Effector memory CD8-positive, alpha-beta T cell (primary cell): Measurements from ENCODE around the gene SBF2.
"Not testable (repeated sequence)": the region's sequence is repeated elsewhere in the genome, so short reads cannot be mapped to it uniquely, and the experiment has no call there.

Experiments used
- ATAC-seq: fragments of 150-1000 bp; cut with Tn5 transposase; replicated peaks from 2 replicates; pipeline ENCODE4 v1.10.0; 2021; ENCODE audit warnings: mild to moderate bottlenecking, moderate library complexity
- DNase-seq, 3 experiments: peaks; one replicate each; pipeline ENCODE4 v3.0.0; 2021
- H3K27ac Mint-ChIP-seq, 2 donors: one replicate each; pipeline ENCODE4 v1.8.0; 2022; ENCODE audit warnings: mild to moderate bottlenecking in 2 of 2, mixed read lengths in 2 of 2, moderate library complexity in 2 of 2
- H3K27me3 Mint-ChIP-seq, 2 donors: one replicate each; pipeline ENCODE4 v1.8.0; 2022; ENCODE audit warnings: mixed read lengths in 2 of 2
- H3K36me3 Mint-ChIP-seq: one replicate; pipeline ENCODE4 v1.8.0; 2022; ENCODE audit warnings: mild to moderate bottlenecking, moderate library complexity, mixed read lengths; ENCODE audit not compliant: insufficient read depth
- H3K4me1 Mint-ChIP-seq, 2 donors: one replicate each; pipeline ENCODE4 v1.8.0; 2022; ENCODE audit warnings: low read depth in 2 of 2, mixed read lengths in 2 of 2
- H3K4me3 Mint-ChIP-seq, 2 donors: one replicate each; pipeline ENCODE4 v1.8.0; 2022; ENCODE audit warnings: mild to moderate bottlenecking in 2 of 2, mixed read lengths in 2 of 2, moderate library complexity in 2 of 2
- H3K9me3 Mint-ChIP-seq, 2 donors: one replicate each; pipeline ENCODE4 v1.8.0; 2022; ENCODE audit warnings: mixed read lengths in 2 of 2

SBF2 gene

DNA sequence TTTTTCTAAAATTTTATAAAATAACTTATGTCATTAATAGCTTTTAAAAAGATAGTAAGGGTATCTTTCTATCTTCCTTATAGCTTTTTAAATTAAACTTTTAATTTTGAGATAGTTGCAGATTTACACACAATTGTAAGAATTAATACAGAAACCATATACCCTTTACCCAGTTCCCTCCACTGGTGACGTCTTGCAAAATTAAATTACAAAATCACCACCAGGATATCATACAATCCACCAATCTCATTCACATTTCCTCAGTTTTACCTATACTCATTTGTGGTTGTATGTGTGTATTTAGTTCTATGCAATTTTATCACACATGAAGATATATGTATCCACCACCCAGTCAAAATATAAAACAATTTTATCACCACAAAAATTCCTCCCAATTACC is 10.0 kb downstream of the SBF2 start:
- Mint-ChIP-seq H3K27me3 (peaks cover 0 to 4% of the 10 kb centered on the region in 2 donors), H3K27ac (no peak overlapping the region), H3K4me3 (no peak overlapping the region), H3K9me3 (no peaks in the 10 kb centered on the region), H3K36me3 (no peaks in the 10 kb centered on the region), H3K4me1 (peaks cover 4 to 10% of the 10 kb centered on the region in 2 donors)
- ATAC-seq (no peak), DNase-seq (no peak)

DNA sequence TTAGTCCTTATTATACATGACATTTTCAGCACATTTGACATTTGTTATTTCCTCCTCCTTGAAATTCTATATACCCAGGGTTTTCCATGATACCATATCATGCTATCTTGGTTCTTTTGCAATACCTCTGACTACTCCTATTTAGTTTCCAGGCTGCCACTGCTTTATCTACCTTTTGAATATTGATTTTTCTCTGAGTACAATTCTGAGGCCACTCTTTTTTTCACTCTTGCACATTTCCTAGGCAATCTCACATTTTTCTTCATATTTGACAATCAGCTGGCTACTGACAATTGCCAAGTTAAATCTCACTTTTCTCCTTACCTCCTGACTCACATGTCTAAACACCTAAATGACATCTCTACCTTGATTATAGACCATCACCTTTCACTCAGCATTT is 11.9 kb downstream of the SBF2 start:
- no peak overlapping the region for H3K4me3 Mint-ChIP-seq
- H3K27me3 Mint-ChIP-seq = peaks cover 0 to 4% of the 10 kb centered on the region in 2 donors
- peaks cover 4 to 6% of the 10 kb centered on the region in 2 donors for H3K4me1 Mint-ChIP-seq
- DNase-seq (no peak), ATAC-seq (no peak)
- no peak overlapping the region for H3K27ac Mint-ChIP-seq
- no peaks in the 10 kb centered on the region for H3K36me3 Mint-ChIP-seq
- no peaks in the 10 kb centered on the region for H3K9me3 Mint-ChIP-seq

DNA sequence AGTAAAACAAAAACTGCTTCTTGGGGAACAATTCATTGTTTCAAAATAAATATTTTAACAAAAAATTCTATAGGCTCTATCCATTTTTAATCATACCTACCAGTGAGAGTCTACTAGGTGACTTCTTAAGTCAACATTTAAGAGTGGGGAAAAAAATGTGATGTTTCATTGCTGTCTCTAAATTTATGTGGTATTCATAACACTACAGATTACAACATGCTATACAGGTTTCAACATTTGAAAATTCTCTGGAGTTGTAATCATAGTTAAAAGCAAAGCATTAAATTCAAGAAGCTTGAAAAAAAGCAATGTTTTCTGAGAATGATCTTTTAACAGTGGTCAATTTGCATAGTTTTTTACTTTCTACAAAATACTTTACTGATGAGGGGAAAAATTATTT is 18.3 kb downstream of the SBF2 start:
- H3K27ac Mint-ChIP-seq = no peak overlapping the region

DNA sequence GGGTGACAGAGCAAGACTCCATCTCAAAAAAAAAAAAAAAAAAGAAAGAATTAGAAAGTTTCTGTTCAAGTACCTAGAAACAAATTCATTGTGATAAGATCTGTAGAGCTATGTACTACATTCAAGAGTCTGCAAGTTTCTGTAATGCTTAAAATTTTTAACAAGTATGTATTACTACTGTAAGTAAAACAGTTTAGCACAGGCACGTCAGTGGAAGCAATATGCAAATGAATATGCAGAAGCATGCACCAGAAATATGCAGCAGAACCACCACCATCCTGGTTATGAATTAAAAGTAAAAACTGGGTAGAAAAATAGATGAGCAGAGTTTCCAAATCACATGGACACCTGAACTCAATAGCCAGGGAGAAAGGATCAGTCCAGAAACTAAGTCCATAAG is 19.3 kb downstream of the SBF2 start:
- no peak for DNase-seq
- H3K4me1 Mint-ChIP-seq = peaks cover 4 to 6% of the 10 kb centered on the region in 2 donors
- H3K4me3 Mint-ChIP-seq = no peak overlapping the region
- H3K9me3 Mint-ChIP-seq = no peaks in the 10 kb centered on the region
- no peak overlapping the region for H3K27ac Mint-ChIP-seq
- no peak for ATAC-seq
- H3K36me3 Mint-ChIP-seq = peaks cover 6% of the 10 kb centered on the region
- H3K27me3 Mint-ChIP-seq = no peaks in the 10 kb centered on the region

More for the DNA sequence above, 18.3 kb downstream of the SBF2 start:
- peaks cover 6% of the 10 kb centered on the region in 2 donors for H3K4me1 Mint-ChIP-seq
- DNase-seq (no peak), ATAC-seq (no peak)
- H3K27me3 Mint-ChIP-seq = no peaks in the 10 kb centered on the region
- peaks cover 3% of the 10 kb centered on the region for H3K36me3 Mint-ChIP-seq
- no peaks in the 10 kb centered on the region for H3K9me3 Mint-ChIP-seq
- H3K4me3 Mint-ChIP-seq = no peak overlapping the region

- H3K27me3 Mint-ChIP-seq = no peaks in the 10 kb centered on the region
- no peak for ATAC-seq
- H3K36me3 Mint-ChIP-seq = peaks cover 6% of the 10 kb centered on the region
- no peaks in the 10 kb centered on the region for H3K9me3 Mint-ChIP-seq
- H3K4me1 Mint-ChIP-seq = peaks cover 4 to 6% of the 10 kb centered on the region in 2 donors
- no peak for DNase-seq
- H3K27ac Mint-ChIP-seq = no peak overlapping the region
- no peak overlapping the region for H3K4me3 Mint-ChIP-seq
Observed at GRCh38 chr11:10273738-10274137, 20.3 kb downstream of the SBF2 start.

GRCh38 chr11:10272132-10272531 is 21.9 kb downstream of the SBF2 start:
- Mint-ChIP-seq H3K27ac (no peak overlapping the region), H3K36me3 (peaks cover 6% of the 10 kb centered on the region), H3K27me3 (no peaks in the 10 kb centered on the region), H3K4me3 (no peak overlapping the region), H3K4me1 (peaks cover 4 to 6% of the 10 kb centered on the region in 2 donors), H3K9me3 (no peaks in the 10 kb centered on the region)
- ATAC-seq (peak; percentile 63), DNase-seq (no peak)

DNA sequence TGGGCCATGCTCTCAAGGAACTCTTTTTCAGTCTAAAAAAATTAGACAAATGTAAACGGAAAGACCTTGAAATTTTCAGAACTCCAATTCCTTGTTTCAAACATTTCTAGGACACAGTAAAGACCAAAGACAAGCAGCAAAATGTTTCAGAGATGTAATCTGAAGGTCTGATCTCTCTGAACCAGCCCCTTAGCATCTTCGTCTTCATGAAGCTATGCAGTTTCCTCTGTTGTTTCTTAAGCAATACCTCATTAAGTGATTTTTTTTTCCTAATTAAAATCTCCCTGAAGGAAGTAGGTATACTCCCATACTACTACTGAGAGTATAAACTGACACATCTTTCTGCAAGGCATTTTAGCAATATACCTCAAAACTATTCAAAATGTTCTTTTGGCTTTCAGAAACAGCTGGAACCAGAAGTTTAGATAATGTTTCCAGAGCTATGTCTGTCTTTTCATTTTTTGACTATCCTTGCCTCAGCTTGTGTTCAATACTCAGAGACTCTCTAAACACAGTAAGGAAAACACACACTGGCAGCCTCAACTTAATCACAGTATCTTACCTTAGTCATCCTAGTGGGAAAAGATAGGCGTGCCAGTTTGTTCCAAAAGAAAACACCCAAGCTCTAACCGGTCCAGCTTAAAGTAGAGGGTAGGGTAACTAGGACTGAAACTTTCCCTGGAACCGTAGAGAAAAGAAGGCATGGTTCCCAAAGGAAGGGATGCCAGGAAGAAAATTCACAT is 25.1 kb downstream of the SBF2 start:
- Mint-ChIP-seq H3K36me3 (peaks cover 3% of the 10 kb centered on the region), H3K9me3 (no peaks in the 10 kb centered on the region), H3K27ac (no peak overlapping the region), H3K4me3 (no peak overlapping the region), H3K4me1 (peaks cover 0 to 4% of the 10 kb centered on the region in 2 donors), H3K27me3 (no peaks in the 10 kb centered on the region)
- DNase-seq (no peak), ATAC-seq (no peak)

DNA sequence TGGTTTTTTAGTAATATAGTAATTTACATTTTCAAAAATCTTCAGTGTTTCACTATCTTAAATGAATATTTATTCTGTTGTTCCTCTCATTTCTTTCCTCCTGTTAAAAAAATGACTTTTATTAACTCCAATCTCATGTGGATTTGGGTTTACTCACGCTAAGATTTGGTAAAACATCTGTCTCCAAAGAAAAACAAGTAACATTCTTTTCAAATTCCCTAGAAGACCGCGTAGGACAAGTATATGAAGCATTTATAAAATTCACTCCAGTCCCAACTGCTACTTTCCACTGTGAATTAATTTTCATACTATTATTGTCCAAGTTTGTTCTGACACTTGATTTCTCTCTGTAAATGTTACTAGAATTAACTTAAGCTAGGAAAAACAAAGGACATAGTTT is 26.2 kb downstream of the SBF2 start:
- no peak overlapping the region for H3K4me3 Mint-ChIP-seq
- peaks cover 3% of the 10 kb centered on the region for H3K36me3 Mint-ChIP-seq
- H3K9me3 Mint-ChIP-seq = no peaks in the 10 kb centered on the region
- ATAC-seq (no peak), DNase-seq (no peak)
- no peaks in the 10 kb centered on the region for H3K27me3 Mint-ChIP-seq
- H3K4me1 Mint-ChIP-seq = peaks cover 0 to 4% of the 10 kb centered on the region in 2 donors
- H3K27ac Mint-ChIP-seq = no peak overlapping the region

- Mint-ChIP-seq H3K36me3 (peaks cover 3% of the 10 kb centered on the region), H3K27me3 (no peaks in the 10 kb centered on the region), H3K4me3 (no peak overlapping the region), H3K4me1 (peaks cover 0 to 4% of the 10 kb centered on the region in 2 donors), H3K9me3 (no peaks in the 10 kb centered on the region), H3K27ac (no peak overlapping the region)
- DNase-seq (no peak), ATAC-seq (no peak)
Observed at GRCh38 chr11:10265936-10266335, 28.1 kb downstream of the SBF2 start.

DNA sequence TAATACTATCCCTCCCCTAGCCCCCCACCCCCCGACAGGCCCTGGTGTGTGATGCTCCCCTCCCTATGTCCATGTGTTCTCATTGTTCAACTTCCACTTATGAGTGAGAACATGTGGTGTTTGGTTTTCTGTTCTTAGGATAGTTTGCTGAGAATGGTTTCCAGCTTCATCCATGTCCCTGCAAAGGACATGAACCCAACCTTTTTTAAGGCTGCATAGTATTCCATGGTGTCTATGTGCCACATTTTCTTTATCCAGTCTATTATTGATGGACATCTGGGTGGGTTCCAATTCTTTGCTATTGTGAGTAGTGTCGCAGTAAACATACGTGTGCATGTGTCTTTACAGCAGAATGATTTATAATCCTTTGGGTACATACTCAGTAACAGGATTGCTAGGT is 29.3 kb downstream of the SBF2 start:
- not testable (repeated sequence) for H3K36me3 Mint-ChIP-seq, H3K27me3 Mint-ChIP-seq, H3K4me3 Mint-ChIP-seq, H3K27ac Mint-ChIP-seq, H3K4me1 Mint-ChIP-seq, ATAC-seq, DNase-seq, H3K9me3 Mint-ChIP-seq

DNA sequence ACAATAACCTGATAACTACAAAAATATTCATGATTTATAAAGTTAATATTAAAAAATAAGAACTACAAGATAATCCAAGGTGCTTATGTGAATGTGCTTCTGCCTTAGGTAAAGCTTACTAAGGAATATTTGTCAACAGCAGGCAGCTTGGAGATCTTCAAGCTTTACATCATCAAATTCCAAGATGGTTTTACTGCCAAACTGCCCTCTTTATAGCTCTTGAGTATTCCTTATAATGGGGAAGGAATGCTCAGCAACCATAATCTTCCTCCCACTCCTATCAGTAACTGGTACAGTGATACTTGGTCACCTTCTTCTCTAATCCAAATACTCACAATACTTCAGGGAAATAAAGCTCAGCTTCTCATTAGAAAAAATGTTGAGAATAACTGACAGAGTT is 30.1 kb downstream of the SBF2 start:
- DNase-seq = no peak
- Mint-ChIP-seq H3K4me3 (no peak overlapping the region), H3K9me3 (no peaks in the 10 kb centered on the region), H3K36me3 (no peaks in the 10 kb centered on the region), H3K27ac (no peak overlapping the region), H3K27me3 (no peaks in the 10 kb centered on the region), H3K4me1 (peaks cover 0 to 3% of the 10 kb centered on the region in 2 donors)
- no peak for ATAC-seq

DNA sequence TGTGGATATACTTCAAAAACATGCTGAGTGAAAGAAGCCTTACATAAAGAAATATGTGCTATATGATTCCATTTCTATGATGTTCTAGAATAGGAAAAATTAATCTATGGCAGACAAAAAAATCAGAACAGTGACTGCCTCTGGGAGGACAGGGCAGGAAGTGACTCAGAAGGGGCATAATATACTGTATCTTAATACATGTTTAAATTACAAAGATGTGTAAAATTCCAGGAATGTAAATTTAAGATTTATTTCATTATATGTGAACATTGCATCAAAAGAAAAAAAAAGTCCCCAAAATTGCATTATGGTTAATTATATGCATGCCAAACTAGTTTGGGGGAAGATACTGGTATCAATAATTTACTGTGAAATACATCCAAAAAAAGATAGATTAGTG is 32.2 kb downstream of the SBF2 start:
- Mint-ChIP-seq H3K9me3 (no peaks in the 10 kb centered on the region), H3K4me3 (no peak overlapping the region), H3K27me3 (no peaks in the 10 kb centered on the region), H3K27ac (no peak overlapping the region), H3K4me1 (peaks cover 0 to 3% of the 10 kb centered on the region in 2 donors), H3K36me3 (no peaks in the 10 kb centered on the region)
- ATAC-seq = no peak
- DNase-seq = no peak

DNA sequence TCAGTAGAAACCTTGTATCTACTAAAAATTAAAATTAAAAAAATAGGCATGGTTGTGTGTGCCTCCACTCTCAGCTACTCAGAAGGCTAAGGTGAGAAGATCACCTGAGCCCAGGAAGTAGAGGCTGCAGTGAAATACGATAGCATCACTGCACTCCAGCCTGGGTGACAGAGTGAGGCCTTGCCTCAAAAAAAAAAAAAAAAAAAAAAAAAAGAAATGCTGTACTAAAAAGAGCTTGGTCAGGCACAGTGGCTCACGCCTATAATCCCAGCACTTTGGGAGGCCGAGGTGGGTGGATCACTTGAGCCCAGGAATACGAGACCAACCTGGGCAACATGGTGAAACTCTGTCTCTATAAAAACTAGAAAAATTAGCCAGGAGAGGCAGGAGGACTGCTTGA is 36.5 kb downstream of the SBF2 start:
- Mint-ChIP-seq H3K4me1 (peaks cover 3 to 9% of the 10 kb centered on the region in 2 donors), H3K36me3 (no peaks in the 10 kb centered on the region), H3K27ac (no peak overlapping the region), H3K27me3 (no peaks in the 10 kb centered on the region), H3K9me3 (no peaks in the 10 kb centered on the region), H3K4me3 (no peak overlapping the region)
- ATAC-seq (no peak), DNase-seq (no peak)

- Mint-ChIP-seq H3K27ac (no peak overlapping the region), H3K4me1 (peaks cover 3 to 9% of the 10 kb centered on the region in 2 donors), H3K9me3 (no peaks in the 10 kb centered on the region), H3K4me3 (no peak overlapping the region), H3K27me3 (no peaks in the 10 kb centered on the region), H3K36me3 (no peaks in the 10 kb centered on the region)
- DNase-seq = no peak
- no peak for ATAC-seq
Observed at GRCh38 chr11:10255388-10256125, 38.5 kb downstream of the SBF2 start.
